Measurements from ENCODE around the gene BCDIN3D.

GRCh38 chr12:49891012-49891411, 48.1 kb upstream of the BCDIN3D start:
- TF ChIP-seq, protein P1, sequence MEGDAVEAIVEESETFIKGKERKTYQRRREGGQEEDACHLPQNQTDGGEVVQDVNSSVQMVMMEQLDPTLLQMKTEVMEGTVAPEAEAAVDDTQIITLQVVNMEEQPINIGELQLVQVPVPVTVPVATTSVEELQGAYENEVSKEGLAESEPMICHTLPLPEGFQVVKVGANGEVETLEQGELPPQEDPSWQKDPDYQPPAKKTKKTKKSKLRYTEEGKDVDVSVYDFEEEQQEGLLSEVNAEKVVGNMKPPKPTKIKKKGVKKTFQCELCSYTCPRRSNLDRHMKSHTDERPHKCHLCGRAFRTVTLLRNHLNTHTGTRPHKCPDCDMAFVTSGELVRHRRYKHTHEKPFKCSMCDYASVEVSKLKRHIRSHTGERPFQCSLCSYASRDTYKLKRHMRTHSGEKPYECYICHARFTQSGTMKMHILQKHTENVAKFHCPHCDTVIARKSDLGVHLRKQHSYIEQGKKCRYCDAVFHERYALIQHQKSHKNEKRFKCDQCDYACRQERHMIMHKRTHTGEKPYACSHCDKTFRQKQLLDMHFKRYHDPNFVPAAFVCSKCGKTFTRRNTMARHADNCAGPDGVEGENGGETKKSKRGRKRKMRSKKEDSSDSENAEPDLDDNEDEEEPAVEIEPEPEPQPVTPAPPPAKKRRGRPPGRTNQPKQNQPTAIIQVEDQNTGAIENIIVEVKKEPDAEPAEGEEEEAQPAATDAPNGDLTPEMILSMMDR (IDR thresholded peaks at IDR 0.05): no peak
- TF ChIP-seq ZFX (IDR thresholded peaks at IDR 0.05; ENCODE audit: borderline replicate concordance): no peak
